PC-3 (cell line): ENCODE measurements around the gene PLCB2.

Experiments
- EZH2 ChIP-seq: fragments of 300-600 bp; sonication (generic); IDR thresholded peaks from one replicate; pipeline ENCODE4 v1.6.1; 2017; ENCODE audit warnings: antibody characterized with exemption, mild to moderate bottlenecking, low read length; ENCODE audit not compliant: unreplicated experiment
- EZH2phosphoT487 ChIP-seq: fragments of 300-600 bp; sonication (generic); IDR thresholded peaks from 2 replicates; pipeline ENCODE4 v1.6.1; 2018; ENCODE audit warnings: mild to moderate bottlenecking, antibody characterized with exemption, low read length, borderline replicate concordance

GRCh38 chr15:40328751-40329150 lies 21.0 kb upstream of the PLCB2 start:
- no peak for TF ChIP-seq EZH2phosphoT487
- TF ChIP-seq EZH2 = no peak
